GM19324 (cell line): Measurements from ENCODE around the gene BEND5.

Experiments
- ATAC-seq: cut with Tn5 transposase; IDR thresholded peaks from one replicate; pipeline ENCODE4 v1.9.1; 2021; ENCODE audit warnings: mild to moderate bottlenecking, moderate library complexity; ENCODE audit not compliant: unreplicated experiment, low FRiP score

BEND5 gene

DNA sequence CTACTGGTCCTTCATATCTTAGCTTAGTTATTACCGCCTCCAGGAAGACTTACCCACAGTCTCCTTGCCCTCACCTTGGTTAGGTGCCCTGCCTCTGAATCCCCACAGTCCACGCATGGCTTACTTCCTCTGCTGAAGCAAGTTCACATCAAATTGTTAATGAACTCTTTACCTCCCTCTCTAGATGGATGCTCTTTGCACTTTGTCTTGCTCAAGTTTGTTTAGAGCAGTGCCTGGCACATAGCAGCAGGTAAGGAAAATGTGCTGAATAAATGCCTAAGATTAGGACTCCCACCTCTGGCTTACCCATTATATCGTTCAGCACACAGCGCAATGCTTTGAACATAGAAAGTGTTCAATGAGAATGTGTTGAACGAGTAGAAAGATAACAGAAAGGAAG is 90.5 kb downstream of the BEND5 start:
- ATAC-seq = no peak

DNA sequence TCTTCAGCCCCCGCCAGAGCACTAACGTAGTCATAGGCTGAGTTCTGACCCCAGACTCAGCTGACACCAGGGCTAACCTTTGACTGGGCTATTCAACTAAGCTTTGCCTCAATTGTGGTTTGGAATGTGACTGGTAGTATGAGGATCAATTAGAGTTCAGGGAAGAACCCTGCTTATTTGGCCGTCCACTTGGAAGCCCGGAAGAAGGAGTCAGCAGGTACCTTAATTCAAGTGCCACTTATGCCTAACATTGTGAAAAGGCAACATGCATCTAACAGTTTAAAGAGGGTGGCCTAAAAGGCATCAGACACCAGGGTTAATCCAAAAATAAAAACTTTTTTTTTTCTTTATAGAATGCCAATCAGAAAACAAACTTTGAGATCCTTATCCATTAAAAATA is 92.3 kb downstream of the BEND5 start:
- no peak for ATAC-seq

DNA sequence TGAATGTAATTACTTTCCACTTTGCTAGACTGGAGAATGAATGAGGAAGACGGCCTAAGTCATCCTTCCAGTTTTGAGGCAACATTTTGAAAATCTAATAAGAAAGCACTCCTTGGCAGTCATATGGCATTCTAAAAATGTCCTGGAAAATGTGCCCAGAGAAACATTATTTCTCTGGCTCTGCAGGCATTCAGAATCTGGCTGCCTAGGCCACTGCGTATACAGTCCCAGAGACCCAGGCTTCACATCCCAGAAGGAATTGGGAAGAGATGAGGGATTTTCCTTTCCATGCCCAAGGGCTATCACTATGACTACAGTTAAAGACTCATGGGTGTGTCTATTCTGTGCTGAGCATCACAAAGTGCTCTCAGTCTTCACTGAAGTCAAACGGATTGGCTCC is 92.9 kb downstream of the BEND5 start:
- no peak for ATAC-seq

- ATAC-seq = no peak
These were observed 95.0 kb downstream of the BEND5 start for GRCh38 chr1:48681476-48682305.

DNA sequence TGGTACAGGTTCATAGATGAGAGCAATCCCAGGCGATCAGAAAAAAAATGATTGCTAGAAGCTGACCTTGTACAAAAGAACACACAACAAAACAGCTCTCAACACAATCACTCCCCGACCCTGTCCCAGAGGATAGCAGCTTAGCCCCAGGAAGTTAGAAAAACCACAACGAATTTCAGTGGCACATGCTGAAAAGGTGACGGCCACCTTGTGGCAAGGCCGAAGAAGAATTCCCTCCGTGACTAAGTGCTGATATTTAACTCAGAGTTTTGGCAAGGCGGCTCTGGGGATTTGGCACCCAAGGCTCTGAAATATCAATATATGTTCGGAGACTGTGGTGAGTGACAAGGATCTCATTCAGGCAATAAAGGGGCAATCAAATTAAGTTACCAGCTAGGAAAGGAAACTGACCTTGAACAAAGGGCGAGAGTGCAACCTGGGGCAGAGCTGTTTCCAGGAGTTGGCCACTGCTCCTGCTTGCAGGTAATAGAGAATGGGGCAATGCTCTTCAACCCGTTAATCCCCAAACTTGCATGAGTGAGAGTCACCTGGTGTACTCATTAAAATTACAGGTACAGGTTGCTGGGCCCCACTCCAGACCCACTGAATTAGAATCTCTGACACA is 96.2 kb downstream of the BEND5 start:
- ATAC-seq = no peak

- no peak for ATAC-seq
These were observed 96.8 kb downstream of the BEND5 start for GRCh38 chr1:48679859-48680258.

DNA sequence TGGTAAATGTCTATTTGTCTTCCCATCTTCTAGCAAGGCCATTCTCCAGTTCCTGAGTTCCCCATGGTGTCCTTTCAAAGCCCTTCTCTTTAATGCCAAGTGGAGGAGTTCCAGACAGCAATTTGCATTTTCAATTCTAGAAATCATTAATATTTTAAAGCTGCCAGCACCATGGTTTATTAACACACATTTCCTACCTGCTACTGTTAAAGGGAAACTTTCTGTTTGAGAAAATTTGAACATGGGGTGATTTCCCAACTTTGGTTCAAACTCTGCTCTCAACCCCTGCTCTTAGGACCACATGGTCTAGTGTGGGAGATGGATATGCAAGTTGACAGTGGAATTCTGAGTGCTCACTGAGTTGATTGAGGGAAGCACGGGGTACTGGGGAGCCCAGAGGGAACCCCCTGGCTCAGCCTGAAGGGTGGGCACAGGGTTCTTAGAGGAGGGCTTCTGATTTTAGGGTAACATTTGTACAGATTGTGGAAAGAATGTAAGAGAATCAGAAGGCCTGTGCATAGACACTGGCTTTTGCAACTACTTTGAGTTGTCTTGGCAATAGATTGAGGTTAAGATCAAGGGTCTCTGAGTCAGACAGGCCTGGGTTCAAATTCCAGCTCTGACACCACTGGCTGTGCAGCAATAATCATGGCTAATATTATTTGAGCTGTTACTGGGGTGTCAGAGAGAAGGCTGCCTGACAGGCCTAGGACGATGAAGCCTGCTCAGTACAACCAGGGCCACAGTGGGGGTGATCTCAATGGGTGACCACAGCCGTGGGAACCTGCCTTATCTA is 97.8 kb downstream of the BEND5 start:
- ATAC-seq = peak; percentile 29
